T-cell (primary cell): Measurements from ENCODE around the gene ATP2B1. TPM values are rescaled to one million over a fixed set of nuclear protein-coding genes. Genes with fewer than 3 reads are reported as not detected.

Experiments
- ATAC-seq, 4 experiments: fragments of 200-7000 bp in 3 of 4; fragments of 150-1000 bp in 1 of 4; cut with Tn5 transposase; replicated peaks in 1 of 4; 1 replicate in 3 of 4; 2 replicates in 1 of 4; pipeline ENCODE4 v1.10.0; 2021; ENCODE audit warnings: moderate library complexity in 3 of 4, mild to moderate bottlenecking in 2 of 4, moderate number of reproducible peaks in 1 of 4
- CTCF ChIA-PET, 2 donors: fragments of 300-600 bp; sonication (Branson Sonifier 250); formaldehyde crosslinking; loops; one replicate each; lab custom pipeline; 2022; ENCODE audit warnings: antibody characterized with exemption in 2 of 2; lab: Charles Lee
- POLR2A ChIA-PET, 2 donors: fragments of 300-600 bp; sonication (Branson Sonifier 250); formaldehyde crosslinking; loops; one replicate each; lab custom pipeline; 2022; ENCODE audit warnings: antibody characterized with exemption in 2 of 2; lab: Charles Lee
- DNase-seq, 35 experiments: peaks; one replicate each; pipeline versions ENCODE4 v3.0.0 to v3.0.0-alpha.2; 2013 to 2023
- H3K27ac ChIP-seq: one replicate; pipeline ENCODE4 v1.5.1; 2013; ENCODE audit warnings: low read length
- H3K27me3 ChIP-seq, 2 experiments: replicated peaks in 1 of 2; 1 replicate in 1 of 2; 2 replicates in 1 of 2; pipeline versions ENCODE4 v1.6.1 to v1.7.0; 2013; ENCODE audit warnings: low read length in 1 of 2, mixed read lengths in 1 of 2; ENCODE audit not compliant: control insufficient read depth in 2 of 2, insufficient read depth in 2 of 2; ENCODE audit errors: extremely low read depth in 1 of 2
- H3K36me3 ChIP-seq, 2 donors: 1 replicate in 1 of 2; 2 replicates in 1 of 2; pipeline versions ENCODE4 v1.6.1 to v1.7.0; 2013; ENCODE audit warnings: low read length in 1 of 2; ENCODE audit not compliant: control insufficient read depth in 2 of 2, insufficient read depth in 1 of 2; ENCODE audit errors: extremely low read depth in 1 of 2
- H3K4me1 ChIP-seq, 2 experiments: 1 replicate in 1 of 2; 2 replicates in 1 of 2; pipeline versions ENCODE4 v1.6.1 to v1.7.0; 2013; ENCODE audit warnings: low read length in 2 of 2, mixed read lengths in 1 of 2; ENCODE audit not compliant: insufficient read depth in 2 of 2, control insufficient read depth in 1 of 2; ENCODE audit errors: extremely low read depth in 1 of 2
- H3K4me3 ChIP-seq, 2 donors: 1 replicate in 1 of 2; 2 replicates in 1 of 2; pipeline versions ENCODE4 v1.5.1 to v1.7.0; 2013; ENCODE audit warnings: mild to moderate bottlenecking in 2 of 2, low read length in 1 of 2, moderate library complexity in 1 of 2; ENCODE audit not compliant: control insufficient read depth in 1 of 2; ENCODE audit errors: extremely low read depth in 1 of 2
- H3K9me3 ChIP-seq: 2 replicates; pipeline ENCODE4 v1.7.0; 2013
- H3K27ac Mint-ChIP-seq, 2 donors: one replicate each; pipeline ENCODE4 v1.8.0; 2020 to 2021; ENCODE audit warnings: mild to moderate bottlenecking in 2 of 2, mixed read lengths in 2 of 2
- H3K27me3 Mint-ChIP-seq, 2 donors: one replicate each; pipeline ENCODE4 v1.8.0; 2021 to 2022; ENCODE audit warnings: mixed read lengths in 2 of 2
- H3K36me3 Mint-ChIP-seq: one replicate; pipeline ENCODE4 v1.8.0; 2021; ENCODE audit warnings: mixed read lengths
- H3K4me1 Mint-ChIP-seq, 3 donors: one replicate each; pipeline ENCODE4 v1.8.0; 2020 to 2022; ENCODE audit warnings: mixed read lengths in 3 of 3, mild to moderate bottlenecking in 1 of 3
- H3K4me3 Mint-ChIP-seq, 3 donors: one replicate each; pipeline ENCODE4 v1.8.0; 2020 to 2022; ENCODE audit warnings: mild to moderate bottlenecking in 3 of 3, mixed read lengths in 3 of 3, moderate library complexity in 3 of 3
- H3K9me3 Mint-ChIP-seq, 3 donors: one replicate each; pipeline ENCODE4 v1.8.0; 2020 to 2022; ENCODE audit warnings: mixed read lengths in 3 of 3
- WGBS: methylation state at CpG from one replicate; pipeline ENCODE4 v1.1.5; 2013; ENCODE audit warnings: missing lambda C conversion rate; ENCODE audit not compliant: insufficient coverage; 5-methylcytosine and 5-hydroxymethylcytosine counted together
- total RNA-seq, 35 experiments: library from RNA in 6 of 35; stranded (reverse) in 6 of 35; fragments of 120-200 nt in 1 of 35; gene quantifications; one replicate each; pipeline versions ENCODE4 v1.2.1 to v1.2.4 and lab custom pipeline; 2013 to 2026

Gene ATP2B1
- total RNA-seq, 5 donors from 2014 or later (not counting 1 experiment from before 2014, with no cell fraction given) = 38.3 to 104 (median 44.4) TPM

DNA sequence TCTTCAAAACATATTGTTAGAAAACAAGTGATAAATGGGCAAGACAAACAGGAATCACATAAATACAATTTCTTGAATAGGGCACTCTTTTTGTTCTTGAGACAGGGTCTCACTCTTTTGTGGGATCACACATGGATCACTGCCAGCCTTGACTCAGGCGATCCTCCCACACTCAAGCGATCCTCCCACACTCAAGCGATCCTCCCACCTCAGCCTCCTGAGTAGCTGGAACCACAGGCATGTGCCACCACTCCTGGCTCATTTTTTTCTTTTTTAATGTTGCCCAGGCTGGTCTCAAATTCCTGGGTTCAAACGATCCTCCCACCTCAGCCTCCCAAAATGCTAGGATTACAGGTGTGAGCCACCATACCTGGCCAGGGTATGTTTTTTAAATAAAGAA lies 57.4 kb downstream of the ATP2B1 start:
- Histone ChIP-seq H3K4me3 (no peak overlapping the region), H3K4me1 (peaks cover 0 to 7% of the 10 kb centered on the region in 2 experiments), H3K36me3 (peaks cover 0 to 23% of the 10 kb centered on the region in 2 donors), H3K9me3 (no peaks in the 10 kb centered on the region), H3K27ac (no peak overlapping the region), H3K27me3 (no peaks in the 10 kb centered on the region)
- no peak overlapping the region for H3K4me3 Mint-ChIP-seq
- ATAC-seq = no peak
- peaks cover 0 to 4% (median 0%) of the 10 kb centered on the region in 3 donors for H3K9me3 Mint-ChIP-seq
- peaks cover 35 to 54% (median 48%) of the 10 kb centered on the region in 3 donors for H3K4me1 Mint-ChIP-seq
- no peaks in the 10 kb centered on the region for H3K27me3 Mint-ChIP-seq
- CTCF ChIA-PET = interaction anchor here in 1 of 2 donors (0.6 kb wide), 1 partner anchor 8 kb away, joined by 5 read pairs; no protein-coding TSS in a partner anchor
- 92% methylated on average over 3 of the region's 4 CpGs for WGBS
- no peak for DNase-seq
- H3K27ac Mint-ChIP-seq = no peak overlapping the region
- peaks cover 55% of the 10 kb centered on the region for H3K36me3 Mint-ChIP-seq
- POLR2A ChIA-PET = no interaction called here

DNA sequence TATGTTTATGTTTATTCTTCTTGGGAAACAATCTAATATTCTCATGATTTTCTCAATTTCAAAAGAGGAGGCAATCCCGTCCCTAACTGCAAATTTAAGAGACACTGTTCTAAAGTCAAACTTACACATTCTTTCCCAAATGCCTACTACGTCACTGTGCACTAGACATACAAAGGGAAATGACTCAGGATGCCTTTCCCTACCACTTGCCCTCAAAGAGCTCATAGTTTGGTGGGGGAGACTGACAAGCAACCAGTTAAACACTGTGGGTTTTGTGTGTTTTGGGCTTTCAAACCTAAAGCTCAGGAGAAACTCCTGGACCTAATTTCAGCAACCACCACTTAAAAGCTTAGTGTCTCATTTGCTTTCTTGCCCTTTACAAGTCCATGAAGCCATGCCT lies 58.4 kb downstream of the ATP2B1 start:
- no peak overlapping the region for H3K27ac Mint-ChIP-seq
- CTCF ChIA-PET = interaction anchor here in 1 of 2 donors (0.6 kb wide), 1 partner anchor 38 kb away, joined by 3 read pairs; no protein-coding TSS in a partner anchor
- no peak overlapping the region for H3K4me3 Mint-ChIP-seq
- peaks cover 0 to 4% (median 0%) of the 10 kb centered on the region in 3 donors for H3K9me3 Mint-ChIP-seq
- no peaks in the 10 kb centered on the region for H3K27me3 ChIP-seq
- H3K36me3 Mint-ChIP-seq = peaks cover 57% of the 10 kb centered on the region
- peaks cover 39 to 57% (median 51%) of the 10 kb centered on the region in 3 donors for H3K4me1 Mint-ChIP-seq
- H3K27me3 Mint-ChIP-seq = no peaks in the 10 kb centered on the region
- H3K4me1 ChIP-seq = peaks cover 0 to 7% of the 10 kb centered on the region in 2 experiments
- POLR2A ChIA-PET = no interaction called here
- H3K4me3 ChIP-seq = no peak overlapping the region
- H3K36me3 ChIP-seq = peaks cover 0 to 19% of the 10 kb centered on the region in 2 donors
- DNase-seq (no peak), ATAC-seq (no peak)
- no CpG with 5 or more reads among the region's 2 CpGs for WGBS
- H3K9me3 ChIP-seq = no peaks in the 10 kb centered on the region
- H3K27ac ChIP-seq = no peak overlapping the region

DNA sequence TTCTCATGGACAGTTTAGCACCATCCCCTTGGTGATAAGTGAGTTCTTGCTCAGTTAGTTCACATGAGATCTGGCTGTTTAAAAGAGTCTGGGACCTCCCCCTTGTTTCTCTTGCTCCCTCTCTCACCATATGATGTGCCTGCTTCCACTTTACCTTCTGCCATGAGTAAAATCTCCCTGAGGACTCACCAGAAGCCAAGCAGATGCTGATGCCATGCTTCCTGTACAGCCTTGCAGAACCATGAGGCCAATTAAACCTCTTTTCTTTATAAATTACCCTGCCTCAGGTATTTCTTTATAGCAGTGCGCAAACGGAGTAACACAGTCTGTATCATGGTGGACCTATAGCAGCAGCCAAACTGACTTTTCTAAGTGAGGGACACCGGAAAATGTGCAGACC lies 58.8 kb downstream of the ATP2B1 start:
- H3K36me3 Mint-ChIP-seq = peaks cover 57% of the 10 kb centered on the region
- Histone ChIP-seq H3K36me3 (peaks cover 0 to 16% of the 10 kb centered on the region in 2 donors), H3K27me3 (no peaks in the 10 kb centered on the region), H3K4me1 (peaks cover 0 to 7% of the 10 kb centered on the region in 2 experiments), H3K9me3 (no peaks in the 10 kb centered on the region), H3K4me3 (no peak overlapping the region), H3K27ac (no peak overlapping the region)
- ChIA-PET CTCF (interaction anchor here in 1 of 2 donors (0.6 kb wide), 1 partner anchor 39 kb away, joined by 3 read pairs; no protein-coding TSS in a partner anchor), POLR2A (no interaction called here)
- H3K9me3 Mint-ChIP-seq = peaks cover 0 to 4% (median 0%) of the 10 kb centered on the region in 3 donors
- no CpG with 5 or more reads among the region's 3 CpGs for WGBS
- ATAC-seq (no peak), DNase-seq (no peak)
- H3K27ac Mint-ChIP-seq = no peak overlapping the region
- peaks cover 42 to 56% (median 50%) of the 10 kb centered on the region in 3 donors for H3K4me1 Mint-ChIP-seq
- no peaks in the 10 kb centered on the region for H3K27me3 Mint-ChIP-seq
- no peak overlapping the region for H3K4me3 Mint-ChIP-seq

DNA sequence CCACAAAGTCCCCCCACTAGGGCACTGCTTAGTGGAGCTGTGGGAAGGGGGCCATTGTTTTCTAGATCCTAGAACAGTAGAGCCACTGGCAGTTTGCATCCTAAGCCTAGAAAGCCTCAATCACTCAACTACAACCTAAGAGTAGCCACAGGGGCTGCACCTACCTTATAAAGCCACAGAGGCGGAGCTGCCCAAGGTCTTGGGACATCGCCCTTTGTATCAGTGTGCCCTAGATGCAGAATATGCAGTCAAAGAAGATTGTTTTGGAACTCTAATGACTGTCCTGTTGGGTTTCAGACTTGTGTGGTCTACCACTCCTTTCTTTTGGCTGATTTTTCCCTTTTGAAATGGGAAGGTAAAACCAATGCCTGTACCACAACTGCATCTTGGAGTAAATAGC lies 59.5 kb downstream of the ATP2B1 start:
- Histone ChIP-seq H3K4me3 (no peak overlapping the region), H3K9me3 (no peaks in the 10 kb centered on the region), H3K4me1 (peaks cover 0 to 7% of the 10 kb centered on the region in 2 experiments), H3K27ac (no peak overlapping the region), H3K36me3 (peaks cover 0 to 16% of the 10 kb centered on the region in 2 donors), H3K27me3 (no peaks in the 10 kb centered on the region)
- POLR2A ChIA-PET = no interaction called here
- H3K4me1 Mint-ChIP-seq = peaks cover 49 to 62% (median 55%) of the 10 kb centered on the region in 3 donors
- no peak overlapping the region for H3K27ac Mint-ChIP-seq
- peaks cover 57% of the 10 kb centered on the region for H3K36me3 Mint-ChIP-seq
- CTCF ChIA-PET = no interaction called here
- H3K27me3 Mint-ChIP-seq = no peaks in the 10 kb centered on the region
- ATAC-seq (no peak), DNase-seq (no peak)
- no peak overlapping the region for H3K4me3 Mint-ChIP-seq
- peaks cover 0 to 4% (median 0%) of the 10 kb centered on the region in 3 donors for H3K9me3 Mint-ChIP-seq
- no CpG with 5 or more reads among the region's 2 CpGs for WGBS

DNA sequence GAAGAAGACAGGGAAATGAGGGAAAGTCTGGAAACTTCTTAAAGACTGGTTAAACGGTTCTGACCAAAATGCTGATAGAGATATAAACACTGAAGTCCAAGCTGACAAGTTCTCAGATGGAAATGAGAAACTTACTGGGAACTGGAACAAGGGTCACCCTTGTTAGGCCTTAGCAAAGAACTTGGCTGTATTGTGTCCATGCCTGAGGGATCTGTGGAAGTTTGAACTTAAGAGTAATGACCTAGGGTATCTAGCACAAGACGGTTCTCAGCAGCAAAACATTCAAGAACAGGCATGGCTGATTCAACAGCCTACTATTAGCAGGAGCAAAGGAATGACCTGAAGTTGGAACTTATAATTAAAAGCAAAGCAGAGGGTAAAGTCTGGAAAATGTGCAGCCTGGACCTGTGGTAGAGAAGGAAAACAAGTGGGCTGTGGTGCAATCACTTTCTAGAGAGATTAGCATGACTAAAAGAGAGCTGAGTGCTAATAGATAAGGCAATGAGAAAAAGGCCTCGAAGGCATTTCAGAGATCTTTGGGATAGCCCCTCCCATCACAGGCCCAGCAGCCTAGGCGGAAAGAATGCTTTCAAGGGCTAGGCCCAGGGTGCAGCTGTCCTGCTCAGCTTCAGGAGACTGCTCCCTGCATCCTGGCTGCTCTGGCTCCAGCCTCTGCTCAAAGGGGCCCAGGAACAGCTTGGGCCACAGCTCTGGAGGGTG lies 60.3 kb downstream of the ATP2B1 start:
- 89% methylated on average over 2 of the region's 4 CpGs for WGBS
- H3K36me3 Mint-ChIP-seq = peaks cover 53% of the 10 kb centered on the region
- no peaks in the 10 kb centered on the region for H3K27me3 Mint-ChIP-seq
- peaks cover 56 to 61% (median 57%) of the 10 kb centered on the region in 3 donors for H3K4me1 Mint-ChIP-seq
- POLR2A ChIA-PET = no interaction called here
- Histone ChIP-seq H3K4me1 (peaks cover 0 to 7% of the 10 kb centered on the region in 2 experiments), H3K27ac (no peak overlapping the region), H3K36me3 (peaks cover 0 to 16% of the 10 kb centered on the region in 2 donors), H3K9me3 (no peaks in the 10 kb centered on the region), H3K27me3 (no peaks in the 10 kb centered on the region), H3K4me3 (no peak overlapping the region)
- no peak for ATAC-seq
- H3K27ac Mint-ChIP-seq = peak overlapping the region in 1 of 2 donors; percentile 20
- DNase-seq = no peak
- H3K9me3 Mint-ChIP-seq = peaks cover 0 to 4% (median 0%) of the 10 kb centered on the region in 3 donors
- CTCF ChIA-PET = no interaction called here
- no peak overlapping the region for H3K4me3 Mint-ChIP-seq

DNA sequence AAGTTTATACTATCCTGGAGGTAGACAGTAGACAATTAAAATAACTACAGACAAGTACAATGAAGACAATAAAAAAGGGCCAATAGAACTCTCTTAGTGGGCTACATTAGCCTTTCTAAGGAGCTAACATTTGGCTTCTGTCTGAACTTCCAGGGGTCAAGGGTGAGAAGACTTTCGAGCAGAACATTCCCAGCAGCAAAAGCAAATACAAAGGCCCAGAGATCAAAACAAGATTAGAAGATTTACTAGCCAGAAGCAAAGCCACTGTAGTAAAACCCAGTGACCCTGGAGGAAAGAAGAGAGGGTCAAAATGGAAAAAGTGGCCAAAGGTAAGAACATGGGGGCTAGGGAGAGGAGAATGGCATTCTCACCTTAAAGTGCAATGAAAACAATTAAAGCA lies 63.2 kb downstream of the ATP2B1 start:
- H3K9me3 ChIP-seq = no peaks in the 10 kb centered on the region
- H3K27me3 Mint-ChIP-seq = no peaks in the 10 kb centered on the region
- H3K27ac ChIP-seq = no peak overlapping the region
- no peaks in the 10 kb centered on the region for H3K9me3 Mint-ChIP-seq
- POLR2A ChIA-PET = no interaction called here
- ATAC-seq (no peak), DNase-seq (no peak)
- H3K4me1 ChIP-seq = peaks cover 0 to 7% of the 10 kb centered on the region in 2 experiments
- peaks cover 54 to 56% (median 55%) of the 10 kb centered on the region in 3 donors for H3K4me1 Mint-ChIP-seq
- no peak overlapping the region for H3K4me3 ChIP-seq
- H3K27ac Mint-ChIP-seq = peak overlapping the region in 1 of 2 donors; percentile 56
- peaks cover 0 to 11% of the 10 kb centered on the region in 2 donors for H3K36me3 ChIP-seq
- H3K36me3 Mint-ChIP-seq = peaks cover 52% of the 10 kb centered on the region
- WGBS = no CpG with 5 or more reads among the region's 1 CpG
- CTCF ChIA-PET = interaction anchor here in 1 of 2 donors (0.6 kb wide), 1 partner anchor 319 kb away, joined by 3 read pairs; no protein-coding TSS in a partner anchor
- H3K27me3 ChIP-seq = no peaks in the 10 kb centered on the region
- no peak overlapping the region for H3K4me3 Mint-ChIP-seq
